Measurements from ENCODE around the gene NSD2. TPM values are rescaled to one million over a fixed set of nuclear protein-coding genes. Genes with fewer than 3 reads are reported as not detected.
A peak's percentile ranks its signal among the peaks of the same experiment; 100 is the strongest.

The NSD2 gene
- total RNA-seq, 1 experiment from 2014 or later = 136 TPM

GRCh38 chr4:1991596-1992434, 120.6 kb downstream of the NSD2 start:
- peaks cover 15% of the 10 kb centered on the region for H3K79me1 ChIP-seq (ENCODE audit: insufficient read depth, low read depth, low read length, poor library complexity, severe bottlenecking)
- H3K27ac ChIP-seq (ENCODE audit: insufficient read length, low read depth, low read length) = no peak overlapping the region
- no peak overlapping the region for H4K5ac ChIP-seq (ENCODE audit: insufficient read length, low read depth, low read length)
- Mint-ChIP-seq H3K9me3 (no peaks in the 10 kb centered on the region), H3K4me3 (no peak overlapping the region), H3K27ac (peak overlapping the region in 1 of 3 experiments; percentile 52; a peak in 1 of 7 replicates), H3K27me3 (ENCODE audit: low read depth) (no peaks in the 10 kb centered on the region; the same call in 1 of the 2 replicates), H3K4me1 (peaks cover 0 to 4% of the 10 kb centered on the region in 2 experiments; a peak in 1 of 4 replicates), H3K36me3 (ENCODE audit: insufficient read depth in 1 of 3, low read depth in 3 of 3) (peaks cover 15 to 43% (median 42%) of the 10 kb centered on the region in 3 experiments; a peak in 6 of 7 replicates)
- H2BK15ac ChIP-seq (ENCODE audit: low read depth, low read length) = no peak overlapping the region
- no peaks in the 10 kb centered on the region for H3K4me1 ChIP-seq (ENCODE audit: insufficient read depth, low read length)
- no peak overlapping the region for H2BK5ac ChIP-seq (ENCODE audit: insufficient read length, low read length)
- no peak overlapping the region for H2BK12ac ChIP-seq (ENCODE audit: insufficient read length, low read depth, low read length)
- no peak overlapping the region for H3K4me2 ChIP-seq (ENCODE audit: insufficient read depth, insufficient read length, low read length)
- H3K4ac ChIP-seq (ENCODE audit: low read depth, low read length) = no peak overlapping the region
- H2BK120ac ChIP-seq (ENCODE audit: low read depth, low read length, poor library complexity, severe bottlenecking) = no peak overlapping the region
- no peak overlapping the region; the same call in 1 of the 2 replicates for H3K14ac ChIP-seq (ENCODE audit: insufficient read depth, low read length)
- no peak overlapping the region for H2AK5ac ChIP-seq (ENCODE audit: insufficient read length, low read length)
- no peak for DNase-seq
- no peaks in the 10 kb centered on the region for H3K9me3 ChIP-seq (ENCODE audit: control insufficient read depth, low read depth, low read length)
- H4K20me1 ChIP-seq (ENCODE audit: control insufficient read depth, insufficient read depth, insufficient read length) = no peaks in the 10 kb centered on the region
- no peaks in the 10 kb centered on the region for H3K27me3 ChIP-seq (ENCODE audit: insufficient read depth, low read length)
- H3K23ac ChIP-seq (ENCODE audit: insufficient read length, low read depth, low read length) = no peak overlapping the region
- H3K56ac ChIP-seq (ENCODE audit: insufficient read length, low read depth, low read length) = no peak overlapping the region
- H4K8ac ChIP-seq (replicated peaks; ENCODE audit: insufficient read length, low read depth, low read length) = no peak overlapping the region
- H3K23me2 ChIP-seq (ENCODE audit: insufficient read length, low read depth, low read length, poor library complexity, severe bottlenecking) = no peaks in the 10 kb centered on the region
- no peak overlapping the region for H3T11ph ChIP-seq (ENCODE audit: low read length)
- WGBS (ENCODE audit: extremely low coverage, insufficient read length, low lambda C conversion rate) = no CpG with 5 or more reads among the region's 37 CpGs
- TF ChIP-seq, protein P1, sequence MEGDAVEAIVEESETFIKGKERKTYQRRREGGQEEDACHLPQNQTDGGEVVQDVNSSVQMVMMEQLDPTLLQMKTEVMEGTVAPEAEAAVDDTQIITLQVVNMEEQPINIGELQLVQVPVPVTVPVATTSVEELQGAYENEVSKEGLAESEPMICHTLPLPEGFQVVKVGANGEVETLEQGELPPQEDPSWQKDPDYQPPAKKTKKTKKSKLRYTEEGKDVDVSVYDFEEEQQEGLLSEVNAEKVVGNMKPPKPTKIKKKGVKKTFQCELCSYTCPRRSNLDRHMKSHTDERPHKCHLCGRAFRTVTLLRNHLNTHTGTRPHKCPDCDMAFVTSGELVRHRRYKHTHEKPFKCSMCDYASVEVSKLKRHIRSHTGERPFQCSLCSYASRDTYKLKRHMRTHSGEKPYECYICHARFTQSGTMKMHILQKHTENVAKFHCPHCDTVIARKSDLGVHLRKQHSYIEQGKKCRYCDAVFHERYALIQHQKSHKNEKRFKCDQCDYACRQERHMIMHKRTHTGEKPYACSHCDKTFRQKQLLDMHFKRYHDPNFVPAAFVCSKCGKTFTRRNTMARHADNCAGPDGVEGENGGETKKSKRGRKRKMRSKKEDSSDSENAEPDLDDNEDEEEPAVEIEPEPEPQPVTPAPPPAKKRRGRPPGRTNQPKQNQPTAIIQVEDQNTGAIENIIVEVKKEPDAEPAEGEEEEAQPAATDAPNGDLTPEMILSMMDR (conservative IDR thresholded peaks at IDR 0.05) = no peak
- H2BK20ac ChIP-seq (ENCODE audit: low read depth, low read length, poor library complexity, severe bottlenecking) = no peak overlapping the region
- no peak overlapping the region for H3K9ac ChIP-seq (ENCODE audit: extremely low read depth, insufficient read length, low read length)
- H3K18ac ChIP-seq (ENCODE audit: insufficient read length, low read depth, low read length) = no peak overlapping the region
- no peak overlapping the region for H2AFZ ChIP-seq (ENCODE audit: low read length)
- no peak overlapping the region for H4K91ac ChIP-seq (ENCODE audit: insufficient read length, low read depth, low read length)
- peaks cover 10% of the 10 kb centered on the region; the same call in 1 of the 2 replicates for H3K79me2 ChIP-seq (ENCODE audit: insufficient read depth, low read length)

Data from H9 (cell line).